Stimulated activated naive CD8-positive, alpha-beta T cell treated with anti-CD3 and anti-CD28 coated beads, Interleukin-15, Interleukin-2, amounts not matched to agents 100 U/mL and 50 U/mL, for 24 hours (primary cell): ENCODE data around the gene RNF208.
"Not testable (repeated sequence)": the region's sequence is repeated elsewhere in the genome, so short reads cannot be mapped to it uniquely, and the experiment has no call there.

Source experiments
- ATAC-seq: fragments of 150-1000 bp; cut with Tn5 transposase; one replicate; pipeline ENCODE4 v1.10.0; 2021
- DNase-seq: peaks from one replicate; pipeline ENCODE4 v3.0.0; 2021

The RNF208 gene

GRCh38 chr9:137222190-137223077 lies at the start of gene RNF208:
Gene RNF208 (minus strand): TSS chr9:137222240. CDS start chr9:137221212, 1,028 bp downstream.
- DNase-seq (no peak), ATAC-seq (no peak)

DNA sequence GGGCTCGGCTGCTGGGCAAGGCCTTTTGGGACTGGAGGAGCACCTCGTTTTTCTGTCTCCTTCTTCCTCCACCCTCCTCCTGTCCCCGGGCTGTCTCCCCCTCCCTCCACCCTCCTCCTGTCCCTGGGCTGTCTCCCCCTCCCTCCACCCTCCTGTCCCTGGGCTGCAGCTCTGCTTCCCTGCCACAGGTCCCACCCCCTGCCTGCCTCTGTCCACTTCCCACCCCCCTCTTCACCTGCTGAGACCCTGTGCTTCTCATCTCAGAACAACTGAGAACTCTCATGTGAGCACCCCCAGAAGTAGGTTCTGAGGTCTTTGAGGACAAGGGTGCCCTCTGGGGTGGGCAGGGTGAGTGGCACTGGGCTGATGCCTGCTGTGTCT lies 49.6 kb upstream of the RNF208 start:
- DNase-seq (no peak), ATAC-seq (no peak)

- DNase-seq (no peak), ATAC-seq (no peak)
These were observed 49.1 kb upstream of the RNF208 start for GRCh38 chr9:137270929-137271695.

DNA sequence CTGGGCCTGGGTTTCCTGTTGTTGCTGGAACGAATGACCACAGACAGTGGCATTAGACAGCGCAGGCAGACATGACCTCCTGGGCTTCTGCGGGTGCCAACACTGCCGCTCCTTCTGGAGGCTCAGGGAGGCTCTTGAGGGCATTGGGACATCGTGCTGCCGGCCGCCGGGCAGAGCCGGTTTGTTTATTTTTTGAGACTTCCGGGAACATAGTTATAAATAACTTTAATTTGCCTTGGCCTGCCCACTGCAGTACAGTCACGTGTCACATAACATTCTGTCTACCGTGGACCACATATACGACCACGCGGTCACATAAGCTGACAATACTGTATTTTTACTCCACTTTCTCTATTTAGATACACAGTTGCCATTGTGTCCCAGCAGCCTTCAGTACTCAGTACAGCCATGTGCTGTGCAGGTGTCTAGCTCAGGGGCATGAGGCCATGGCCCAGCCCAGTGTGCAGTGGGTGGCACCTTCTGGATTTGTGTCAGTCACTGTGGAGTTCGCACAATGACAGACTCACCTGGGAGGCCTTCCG lies 47.3 kb upstream of the RNF208 start:
- no peak for ATAC-seq
- DNase-seq: no peak

DNA sequence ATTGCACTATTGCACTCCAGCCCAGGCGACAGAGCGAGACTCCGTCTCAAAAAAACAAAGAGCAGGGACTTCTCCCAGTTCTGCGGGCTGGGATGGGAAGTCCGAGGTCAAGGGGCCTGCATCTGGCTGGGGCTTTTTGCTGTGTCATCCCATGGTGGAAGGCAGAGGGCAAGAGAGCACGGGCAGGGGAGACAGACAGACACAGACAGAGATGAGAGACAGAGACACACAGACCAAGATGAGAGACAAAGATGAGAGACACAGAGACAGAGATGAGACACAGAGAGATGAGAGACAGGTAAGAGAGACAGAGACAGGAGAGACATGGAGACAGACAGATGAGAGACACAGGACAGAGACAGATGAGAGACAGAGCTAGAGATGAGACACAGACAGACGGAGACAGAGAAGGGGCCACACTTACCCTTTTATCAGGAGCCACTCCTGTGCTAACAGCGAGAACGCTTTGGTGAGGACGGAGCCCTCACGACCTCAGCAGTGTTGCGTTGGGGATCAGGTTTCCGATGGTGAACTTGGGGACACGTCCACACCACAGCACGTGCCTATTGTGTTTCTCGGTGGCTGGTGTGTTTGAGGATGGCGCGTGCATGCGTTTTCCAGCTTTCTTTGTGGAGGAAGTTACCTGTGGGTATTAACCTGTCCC lies 46.6 kb upstream of the RNF208 start:
- ATAC-seq (no peak), DNase-seq (no peak)

- no peak for DNase-seq
- ATAC-seq: no peak
These were observed 45.9 kb upstream of the RNF208 start for GRCh38 chr9:137267933-137268355.

- ATAC-seq (no peak), DNase-seq (no peak)
These were observed 44.8 kb upstream of the RNF208 start for GRCh38 chr9:137266585-137267453.

- no peak for ATAC-seq
These were observed 44.1 kb upstream of the RNF208 start for GRCh38 chr9:137266162-137266527.

DNA sequence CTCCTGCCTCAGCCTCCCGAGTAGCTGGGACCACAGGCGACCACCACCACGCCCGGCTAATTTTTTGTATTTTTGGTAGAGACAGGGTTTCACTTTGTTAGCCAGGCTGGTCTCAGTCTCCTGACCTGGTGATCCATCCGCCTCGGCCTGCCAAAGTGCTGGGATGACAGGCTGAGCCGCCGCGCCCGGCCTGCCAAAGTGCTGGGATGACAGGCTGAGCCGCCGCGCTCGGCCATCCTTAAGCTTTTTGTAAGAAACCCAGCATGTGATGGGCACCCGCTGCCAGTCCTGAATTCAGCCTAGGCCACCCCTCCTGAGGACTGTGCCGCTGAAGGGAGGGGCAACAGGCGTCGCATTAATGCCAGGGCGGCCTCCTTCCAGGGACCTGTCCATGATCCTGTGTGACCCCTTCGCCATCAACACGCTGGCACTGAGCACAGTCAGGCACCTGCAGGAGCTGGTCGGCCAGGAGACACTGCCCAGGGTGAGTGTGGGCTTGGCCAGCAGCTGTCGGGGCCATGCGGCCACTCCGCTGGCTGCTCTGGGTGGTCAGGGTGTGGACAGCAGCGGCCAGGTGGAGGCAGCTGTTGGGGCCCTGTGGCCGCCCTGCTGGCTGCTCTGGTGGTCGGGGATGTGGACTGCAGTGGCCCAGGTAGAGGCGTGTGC lies 43.6 kb upstream of the RNF208 start:
- no peak for DNase-seq
- no peak for ATAC-seq

More at GRCh38 chr9:137266162-137266527, 44.1 kb upstream of the RNF208 start:
- no peak for DNase-seq

GRCh38 chr9:137264067-137264466 lies 42.0 kb upstream of the RNF208 start:
- ATAC-seq (no peak), DNase-seq (no peak)

DNA sequence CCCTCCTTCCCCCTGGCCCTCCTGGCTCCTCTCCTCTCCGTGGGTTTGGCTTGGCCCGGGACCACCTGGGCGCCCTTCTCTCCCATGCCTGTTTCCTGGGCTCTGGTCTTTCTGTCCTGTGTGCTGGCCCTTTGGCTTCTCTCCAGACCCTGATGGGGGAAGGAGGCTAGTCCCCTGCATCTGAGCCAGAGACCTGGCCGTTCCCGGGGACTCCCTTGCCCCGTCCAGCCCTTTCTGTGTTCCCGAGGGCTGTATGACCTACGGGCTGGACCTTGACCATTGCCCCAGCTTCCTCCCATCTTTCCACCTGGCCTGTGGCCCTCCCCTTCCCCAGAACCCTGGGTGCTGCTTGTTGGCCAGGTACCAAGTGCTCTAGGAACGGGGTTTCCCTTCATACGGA lies 41.5 kb upstream of the RNF208 start:
- ATAC-seq (no peak), DNase-seq (no peak)

DNA sequence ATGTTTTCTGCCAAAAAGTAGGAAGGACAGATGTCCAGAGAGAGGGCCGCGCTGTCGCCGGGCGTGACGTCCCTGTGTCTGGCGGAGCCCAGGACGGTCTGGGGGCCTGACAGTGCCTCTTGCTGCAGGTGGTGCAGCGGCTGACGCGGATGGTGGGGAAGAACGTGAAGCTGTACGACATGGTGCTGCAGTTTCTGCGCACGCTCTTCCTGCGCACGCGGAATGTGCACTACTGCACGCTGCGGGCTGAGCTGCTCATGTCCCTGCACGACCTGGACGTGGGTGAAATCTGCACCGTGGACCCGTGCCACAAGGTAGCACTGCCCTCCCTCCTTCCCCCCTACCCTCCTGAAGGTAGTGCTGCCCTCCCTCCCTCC lies 40.9 kb upstream of the RNF208 start:
- ATAC-seq (no peak), DNase-seq (no peak)

DNA sequence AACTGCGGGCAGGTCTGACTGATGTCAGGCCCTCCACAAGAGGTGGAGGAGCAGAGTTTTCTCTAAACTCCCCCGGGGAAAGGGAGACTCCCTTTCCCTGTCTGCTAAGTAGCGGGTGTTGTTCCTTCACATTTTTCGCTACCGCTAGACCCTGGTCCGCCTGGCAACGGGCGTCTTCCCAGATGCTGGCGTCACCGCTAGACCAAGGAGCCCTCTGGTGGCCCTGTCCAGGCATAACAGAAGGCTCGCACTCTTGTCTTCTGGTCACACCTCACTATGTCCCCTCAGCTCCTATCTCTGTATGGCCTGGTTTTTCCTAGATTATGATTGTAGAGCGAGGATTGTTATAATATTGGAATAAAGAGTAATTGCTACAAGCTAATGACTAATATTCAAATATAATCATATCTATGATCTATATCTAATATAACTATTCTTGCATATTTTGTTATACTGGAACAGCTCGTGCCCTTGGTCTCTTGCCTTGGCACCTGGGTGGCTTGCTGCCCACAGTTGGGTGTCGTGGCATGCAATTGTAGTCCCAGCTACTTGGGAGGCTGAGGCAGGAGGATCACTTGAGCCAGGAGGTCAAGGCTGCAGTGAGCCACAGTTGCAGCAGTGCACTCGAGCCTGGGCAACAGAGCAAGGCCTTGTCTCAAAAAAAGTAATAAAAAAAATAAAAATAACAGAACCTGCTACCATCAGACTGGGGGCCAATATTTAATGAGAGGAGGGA lies 40.3 kb upstream of the RNF208 start:
- not testable (repeated sequence) for ATAC-seq, DNase-seq

- no peak for DNase-seq
These were observed 34.8 kb upstream of the RNF208 start for GRCh38 chr9:137256856-137257255.

DNA sequence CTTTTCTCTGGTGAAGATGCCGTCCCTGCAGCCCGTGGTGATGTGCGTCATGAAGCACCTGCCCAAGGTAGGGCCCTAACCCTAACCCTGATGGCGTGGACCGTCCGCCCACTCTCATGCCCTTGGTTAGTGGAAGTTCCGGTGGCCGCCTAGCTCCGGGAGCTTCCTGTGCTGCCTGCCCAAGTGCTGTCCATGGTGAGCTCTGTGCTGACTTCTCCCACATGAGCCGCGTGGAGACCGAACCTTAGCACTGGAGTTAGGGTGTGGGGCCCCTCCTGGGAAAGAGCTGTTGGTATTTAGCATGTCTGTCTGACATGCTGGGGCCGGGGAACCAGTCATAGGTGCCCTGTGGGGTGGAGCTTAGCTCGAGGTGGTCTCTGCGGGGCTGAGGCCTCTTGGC lies 34.3 kb upstream of the RNF208 start:
- ATAC-seq: no peak
- no peak for DNase-seq

More at GRCh38 chr9:137256856-137257255, 34.8 kb upstream of the RNF208 start:
- no peak for ATAC-seq

- ATAC-seq (peak; percentile 36), DNase-seq (no peak)
These were observed 33.5 kb upstream of the RNF208 start for GRCh38 chr9:137255448-137256114.

DNA sequence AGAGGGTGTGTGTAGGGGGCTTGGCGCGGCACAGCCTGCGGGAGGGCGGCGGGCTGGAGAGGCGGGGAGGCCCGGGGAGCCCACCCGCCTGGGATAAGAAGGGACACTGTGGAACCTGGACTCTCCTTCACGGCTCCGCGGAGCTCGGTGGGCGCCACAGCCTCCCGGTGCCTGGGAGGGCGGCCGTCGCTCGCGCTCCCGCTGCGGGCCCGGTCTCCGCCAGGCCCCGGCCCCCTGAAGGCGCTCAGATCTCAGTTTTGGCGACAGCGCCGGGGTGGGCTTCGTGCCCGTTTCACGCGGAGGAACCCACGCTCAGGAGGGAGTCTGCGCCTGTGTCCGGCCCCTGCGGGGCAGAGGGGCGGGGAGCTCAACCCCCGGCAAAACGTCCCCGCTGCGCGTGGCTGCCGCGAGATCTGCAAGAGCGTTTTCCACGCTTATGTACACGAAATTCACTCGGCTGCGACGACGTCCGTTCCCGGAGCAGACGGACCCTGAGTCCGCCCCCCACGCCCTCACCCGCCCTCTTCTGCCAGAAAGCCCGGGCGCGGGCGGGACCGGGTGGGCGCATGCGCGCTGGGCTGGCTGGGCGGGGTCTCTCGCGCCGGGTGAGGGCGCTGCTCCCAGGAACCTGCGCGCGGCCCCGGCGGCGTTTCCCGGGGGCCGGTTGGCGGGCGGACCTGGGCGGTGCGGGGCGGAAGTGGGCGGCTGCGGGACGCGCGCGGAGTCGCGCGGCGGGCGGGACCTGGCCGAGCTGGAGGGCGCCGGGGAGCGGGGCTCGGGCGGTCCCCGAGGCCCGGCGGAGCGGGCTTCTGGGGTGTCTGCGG lies 32.8 kb upstream of the RNF208 start, which contains the start of gene NELFB:
Gene NELFB (plus strand): TSS at position 704 of the 824 bp plus-strand sequence.
- DNase-seq (peak; percentile 99), ATAC-seq (peak; percentile 91)
